GOT3 (cell line): ENCODE measurements around the gene RAB11FIP3.

Experiments used
- DNase-seq: peaks from one replicate; lab custom pipeline; 2025; ENCODE audit warnings: mixed read lengths; lab: John Stamatoyannopoulos, UW

Gene RAB11FIP3

GRCh38 chr16:554640-555365 lies 129.4 kb downstream of the RAB11FIP3 start:
- DNase-seq: peak; percentile 21

- no peak for DNase-seq
These were observed 130.4 kb downstream of the RAB11FIP3 start for GRCh38 chr16:555528-556473.

GRCh38 chr16:556474-557173 lies 131.2 kb downstream of the RAB11FIP3 start:
- DNase-seq: no peak

- DNase-seq: no peak
These were observed 132.2 kb downstream of the RAB11FIP3 start for GRCh38 chr16:557463-558297.

GRCh38 chr16:558298-559020 lies 133.0 kb downstream of the RAB11FIP3 start:
- no peak for DNase-seq

- DNase-seq: no peak
These were observed 133.6 kb downstream of the RAB11FIP3 start for GRCh38 chr16:559021-559380.

- no peak for DNase-seq
These were observed 134.2 kb downstream of the RAB11FIP3 start for GRCh38 chr16:559411-560203.

GRCh38 chr16:560204-560700 lies 134.8 kb downstream of the RAB11FIP3 start, which contains the start of gene PRR35:
Gene PRR35, plus strand, starts transcription at chr16:560394. Its CDS starts 2,901 bp downstream, at chr16:563295.
- no peak for DNase-seq

GRCh38 chr16:560701-561412 lies 135.4 kb downstream of the RAB11FIP3 start:
- DNase-seq: no peak

- no peak for DNase-seq
These were observed 136.0 kb downstream of the RAB11FIP3 start for GRCh38 chr16:561413-561794.

- no peak for DNase-seq
These were observed 136.8 kb downstream of the RAB11FIP3 start for GRCh38 chr16:561957-562938.

- no peak for DNase-seq
These were observed 137.7 kb downstream of the RAB11FIP3 start for GRCh38 chr16:563072-563644.

- no peak for DNase-seq
These were observed 139.4 kb downstream of the RAB11FIP3 start for GRCh38 chr16:564690-565418.

- no peak for DNase-seq
These were observed 140.2 kb downstream of the RAB11FIP3 start for GRCh38 chr16:565419-566330.

GRCh38 chr16:566475-567372 lies 141.3 kb downstream of the RAB11FIP3 start, which contains the start of gene NHLRC4:
Gene NHLRC4, plus strand, starts transcription at chr16:567005. Its CDS starts 1,043 bp downstream, at chr16:568048.
- no peak for DNase-seq
